GM12878 (cell line): ENCODE data around the gene SLC37A1. TPM values are rescaled to one million over a fixed set of nuclear protein-coding genes. Genes with fewer than 3 reads are reported as not detected.

ENCODE experiments used
- ASH2L ChIP-seq: fragments of 300-600, 200-600 bp; sonication (generic); IDR thresholded peaks from 2 replicates; pipeline ENCODE4 v1.6.1; 2017; ENCODE audit warnings: low read depth, mild to moderate bottlenecking, borderline replicate concordance
- BACH1 ChIP-seq: fragments of 450-650 bp; IDR thresholded peaks from 2 replicates; pipeline ENCODE4 v1.6.1; 2017; ENCODE audit warnings: mild to moderate bottlenecking, borderline replicate concordance
- BMI1 ChIP-seq: fragments of 450-650 bp; IDR thresholded peaks from 2 replicates; pipeline ENCODE4 v1.6.1; 2016; ENCODE audit warnings: mild to moderate bottlenecking, moderate library complexity, borderline replicate concordance
- BRCA1 ChIP-seq: IDR thresholded peaks from 2 replicates; pipeline ENCODE4 v1.6.1; 2011; ENCODE audit warnings: low read depth, low read length, improper control_type of control experiment
- CBX5 ChIP-seq: sonication (generic); IDR thresholded peaks from 2 replicates; pipeline ENCODE4 v1.6.1; 2016; ENCODE audit warnings: low read depth, moderate library complexity, mild to moderate bottlenecking, inconsistent platforms
- CHD1 ChIP-seq: IDR thresholded peaks from 2 replicates; pipeline ENCODE4 v1.6.1; 2012; ENCODE audit warnings: low read depth, low read length, improper control_type of control experiment
- CREB1 ChIP-seq: IDR thresholded peaks from 2 replicates; pipeline ENCODE4 v1.6.1; 2012; ENCODE audit warnings: low read depth, mild to moderate bottlenecking, inconsistent platforms
- MEF2B ChIP-seq: fragments of 450-650 bp; IDR thresholded peaks from 2 replicates; pipeline ENCODE4 v1.6.1; 2018; ENCODE audit warnings: mild to moderate bottlenecking, moderate library complexity; ENCODE audit not compliant: partially characterized antibody, poor library complexity, severe bottlenecking
- MXI1 ChIP-seq: fragments of 150-350 bp; IDR thresholded peaks from 2 replicates; pipeline ENCODE4 v1.6.1; 2011; ENCODE audit warnings: low read depth, mild to moderate bottlenecking, inconsistent platforms, low read length, improper control_type of control experiment
- PAX5 ChIP-seq: IDR thresholded peaks from 2 replicates; pipeline ENCODE4 v1.6.1; 2011; ENCODE audit warnings: low read depth, low read length, borderline replicate concordance
- PAX8 ChIP-seq: fragments of 450-650 bp; IDR thresholded peaks from 2 replicates; pipeline ENCODE4 v1.6.1; 2017; ENCODE audit warnings: mild to moderate bottlenecking, moderate library complexity
- PML ChIP-seq: IDR thresholded peaks from 2 replicates; pipeline ENCODE4 v1.6.1; 2012; ENCODE audit warnings: low read length, inconsistent platforms
- RFX5 ChIP-seq: IDR thresholded peaks from 2 replicates; pipeline ENCODE4 v1.6.1; 2011; ENCODE audit warnings: low read depth, low read length, improper control_type of control experiment
- SIX5 ChIP-seq: IDR thresholded peaks from 2 replicates; pipeline ENCODE4 v1.6.1; 2011; ENCODE audit warnings: mild to moderate bottlenecking, low read depth, low read length, moderate library complexity; ENCODE audit not compliant: severe bottlenecking
- TARDBP ChIP-seq: IDR thresholded peaks from 2 replicates; pipeline ENCODE4 v1.6.1; 2016; ENCODE audit warnings: borderline replicate concordance
- TBL1XR1 ChIP-seq: IDR thresholded peaks from 2 replicates; pipeline ENCODE4 v1.6.1; 2012; ENCODE audit warnings: low read depth, low read length, improper control_type of control experiment
- WRNIP1 ChIP-seq: IDR thresholded peaks from 2 replicates; pipeline ENCODE4 v1.6.1; 2011; ENCODE audit warnings: low read depth, low read length, improper control_type of control experiment, borderline replicate concordance
- ZNF274 ChIP-seq: IDR thresholded peaks from one replicate; pipeline ENCODE4 v1.8.0; 2011; ENCODE audit not compliant: insufficient read length, insufficient read depth
- ZNF384 ChIP-seq: IDR thresholded peaks from 2 replicates; pipeline ENCODE4 v1.6.1; 2012; ENCODE audit warnings: low read depth, mild to moderate bottlenecking, low read length, improper control_type of control experiment, borderline replicate concordance
- ZZZ3 ChIP-seq: IDR thresholded peaks from 2 replicates; pipeline ENCODE4 v1.6.1; 2011; ENCODE audit warnings: low read depth; ENCODE audit not compliant: control insufficient read depth, insufficient read length
- polyA plus RNA-seq, 11 experiments: library from polyadenylated mRNA; depleted of rRNA in 4 of 11; unstranded in 6 of 11; stranded (reverse) in 5 of 11; fragments of >200 nt; fragmentation: Nextera tagmentation in 4 of 11; fragmentation: Illumina TruSeq in 1 of 11; extraction: Ambion mirVana in 4 of 11; extraction: Trizol in 1 of 11; gene quantifications; 1 replicate in 1 of 11; 2 replicates in 10 of 11; pipeline versions ENCODE4 v1.2.1 to v1.2.3, GENCODE V29; 2011 to 2016; ENCODE audit warnings: inconsistent platforms in 2 of 11, missing spikeins in 2 of 11, low read depth in 1 of 11
- total RNA-seq, 4 experiments: library from RNA; depleted of rRNA in 3 of 4; stranded (reverse); fragments of >200 nt in 3 of 4; fragmentation: Illumina TruSeq in 1 of 4; extraction: Trizol in 1 of 4; gene quantifications; 2 replicates each; pipeline versions ENCODE4 v1.2.1 to v1.2.3, GENCODE V29; 2013 to 2021
- TF ChIP-seq, protein P1 (sequence below): fragments of 450-650 bp; IDR thresholded peaks from 2 replicates; pipeline ENCODE4 v1.6.1; 2017; ENCODE audit warnings: low read depth, mild to moderate bottlenecking, moderate library complexity
- TF ChIP-seq, protein P2 (sequence below): fragments of 450-650 bp; IDR thresholded peaks from 2 replicates; pipeline ENCODE4 v1.6.1; 2018; ENCODE audit warnings: mild to moderate bottlenecking, low read depth, moderate library complexity; ENCODE audit not compliant: partially characterized antibody
- TF ChIP-seq, protein P3 (sequence below): fragments of 450-650 bp; IDR thresholded peaks from 2 replicates; pipeline ENCODE4 v1.6.1; 2016; ENCODE audit warnings: mild to moderate bottlenecking, moderate library complexity, borderline replicate concordance

SLC37A1 gene
- total and polyA plus RNA-seq, 10 of the 15 experiments (the other 5 are each of a cell fraction or from before 2014, with no cell fraction given), result 1.1 to 35.5 (median 24.4) TPM

DNA sequence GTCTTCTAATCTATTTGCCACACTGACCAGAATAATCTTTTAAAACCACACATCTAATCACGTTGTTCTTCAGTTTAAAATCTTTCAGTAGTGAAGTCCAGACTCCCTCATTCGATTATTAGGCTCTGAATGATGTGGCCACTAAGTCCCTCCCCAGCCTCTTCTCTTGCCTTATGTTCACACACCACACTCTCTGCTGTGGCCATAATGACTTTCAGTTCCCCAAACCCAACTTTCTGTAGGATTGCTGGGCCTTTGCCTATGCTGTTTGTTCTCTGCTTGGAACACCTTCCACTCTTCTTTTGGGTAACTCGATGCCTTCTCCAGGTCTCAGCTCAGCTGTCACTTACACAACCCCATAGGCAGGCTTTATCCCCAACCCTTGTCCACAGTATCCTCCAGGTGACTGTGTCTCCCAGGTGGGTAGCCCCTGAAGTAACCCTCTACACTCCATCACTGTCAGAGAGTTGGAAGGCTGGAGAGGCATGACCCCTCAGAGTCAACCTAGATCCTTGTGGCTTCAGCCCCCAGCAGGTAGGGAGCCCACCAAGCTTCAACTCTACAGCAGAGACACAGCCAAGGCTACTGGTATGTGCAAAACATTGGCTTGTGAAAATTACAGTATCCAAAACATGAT lies 8.4 kb upstream of the SLC37A1 start (continued):
- TF ChIP-seq, protein P1, sequence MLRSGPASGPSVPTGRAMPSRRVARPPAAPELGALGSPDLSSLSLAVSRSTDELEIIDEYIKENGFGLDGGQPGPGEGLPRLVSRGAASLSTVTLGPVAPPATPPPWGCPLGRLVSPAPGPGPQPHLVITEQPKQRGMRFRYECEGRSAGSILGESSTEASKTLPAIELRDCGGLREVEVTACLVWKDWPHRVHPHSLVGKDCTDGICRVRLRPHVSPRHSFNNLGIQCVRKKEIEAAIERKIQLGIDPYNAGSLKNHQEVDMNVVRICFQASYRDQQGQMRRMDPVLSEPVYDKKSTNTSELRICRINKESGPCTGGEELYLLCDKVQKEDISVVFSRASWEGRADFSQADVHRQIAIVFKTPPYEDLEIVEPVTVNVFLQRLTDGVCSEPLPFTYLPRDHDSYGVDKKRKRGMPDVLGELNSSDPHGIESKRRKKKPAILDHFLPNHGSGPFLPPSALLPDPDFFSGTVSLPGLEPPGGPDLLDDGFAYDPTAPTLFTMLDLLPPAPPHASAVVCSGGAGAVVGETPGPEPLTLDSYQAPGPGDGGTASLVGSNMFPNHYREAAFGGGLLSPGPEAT, result peak; percentile 82; the same call in 1 of the 2 replicates
- TF ChIP-seq TARDBP (no peak), CBX5 (no peak), WRNIP1 (no peak), ASH2L (no peak), SIX5 (no peak), PAX5 (peak; percentile 71; the same call in 1 of the 2 replicates), BACH1 (peak; percentile 87; the same call in 1 of the 2 replicates), PML (no peak), MXI1 (no peak), BRCA1 (no peak), ZNF274 (no peak), RFX5 (no peak), MEF2B (no peak), PAX8 (no peak), ZZZ3 (no peak), BMI1 (no peak), ZNF384 (no peak), CREB1 (peak; percentile 49; the same call in 1 of the 2 replicates), TBL1XR1 (0 out of 2 replicates have a peak, but pooled peaks have one; percentile 52), CHD1 (no peak)
- TF ChIP-seq, protein P2, sequence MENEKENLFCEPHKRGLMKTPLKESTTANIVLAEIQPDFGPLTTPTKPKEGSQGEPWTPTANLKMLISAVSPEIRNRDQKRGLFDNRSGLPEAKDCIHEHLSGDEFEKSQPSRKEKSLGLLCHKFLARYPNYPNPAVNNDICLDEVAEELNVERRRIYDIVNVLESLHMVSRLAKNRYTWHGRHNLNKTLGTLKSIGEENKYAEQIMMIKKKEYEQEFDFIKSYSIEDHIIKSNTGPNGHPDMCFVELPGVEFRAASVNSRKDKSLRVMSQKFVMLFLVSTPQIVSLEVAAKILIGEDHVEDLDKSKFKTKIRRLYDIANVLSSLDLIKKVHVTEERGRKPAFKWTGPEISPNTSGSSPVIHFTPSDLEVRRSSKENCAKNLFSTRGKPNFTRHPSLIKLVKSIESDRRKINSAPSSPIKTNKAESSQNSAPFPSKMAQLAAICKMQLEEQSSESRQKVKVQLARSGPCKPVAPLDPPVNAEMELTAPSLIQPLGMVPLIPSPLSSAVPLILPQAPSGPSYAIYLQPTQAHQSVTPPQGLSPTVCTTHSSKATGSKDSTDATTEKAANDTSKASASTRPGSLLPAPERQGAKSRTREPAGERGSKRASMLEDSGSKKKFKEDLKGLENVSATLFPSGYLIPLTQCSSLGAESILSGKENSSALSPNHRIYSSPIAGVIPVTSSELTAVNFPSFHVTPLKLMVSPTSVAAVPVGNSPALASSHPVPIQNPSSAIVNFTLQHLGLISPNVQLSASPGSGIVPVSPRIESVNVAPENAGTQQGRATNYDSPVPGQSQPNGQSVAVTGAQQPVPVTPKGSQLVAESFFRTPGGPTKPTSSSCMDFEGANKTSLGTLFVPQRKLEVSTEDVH, result no peak
- TF ChIP-seq, protein P3, sequence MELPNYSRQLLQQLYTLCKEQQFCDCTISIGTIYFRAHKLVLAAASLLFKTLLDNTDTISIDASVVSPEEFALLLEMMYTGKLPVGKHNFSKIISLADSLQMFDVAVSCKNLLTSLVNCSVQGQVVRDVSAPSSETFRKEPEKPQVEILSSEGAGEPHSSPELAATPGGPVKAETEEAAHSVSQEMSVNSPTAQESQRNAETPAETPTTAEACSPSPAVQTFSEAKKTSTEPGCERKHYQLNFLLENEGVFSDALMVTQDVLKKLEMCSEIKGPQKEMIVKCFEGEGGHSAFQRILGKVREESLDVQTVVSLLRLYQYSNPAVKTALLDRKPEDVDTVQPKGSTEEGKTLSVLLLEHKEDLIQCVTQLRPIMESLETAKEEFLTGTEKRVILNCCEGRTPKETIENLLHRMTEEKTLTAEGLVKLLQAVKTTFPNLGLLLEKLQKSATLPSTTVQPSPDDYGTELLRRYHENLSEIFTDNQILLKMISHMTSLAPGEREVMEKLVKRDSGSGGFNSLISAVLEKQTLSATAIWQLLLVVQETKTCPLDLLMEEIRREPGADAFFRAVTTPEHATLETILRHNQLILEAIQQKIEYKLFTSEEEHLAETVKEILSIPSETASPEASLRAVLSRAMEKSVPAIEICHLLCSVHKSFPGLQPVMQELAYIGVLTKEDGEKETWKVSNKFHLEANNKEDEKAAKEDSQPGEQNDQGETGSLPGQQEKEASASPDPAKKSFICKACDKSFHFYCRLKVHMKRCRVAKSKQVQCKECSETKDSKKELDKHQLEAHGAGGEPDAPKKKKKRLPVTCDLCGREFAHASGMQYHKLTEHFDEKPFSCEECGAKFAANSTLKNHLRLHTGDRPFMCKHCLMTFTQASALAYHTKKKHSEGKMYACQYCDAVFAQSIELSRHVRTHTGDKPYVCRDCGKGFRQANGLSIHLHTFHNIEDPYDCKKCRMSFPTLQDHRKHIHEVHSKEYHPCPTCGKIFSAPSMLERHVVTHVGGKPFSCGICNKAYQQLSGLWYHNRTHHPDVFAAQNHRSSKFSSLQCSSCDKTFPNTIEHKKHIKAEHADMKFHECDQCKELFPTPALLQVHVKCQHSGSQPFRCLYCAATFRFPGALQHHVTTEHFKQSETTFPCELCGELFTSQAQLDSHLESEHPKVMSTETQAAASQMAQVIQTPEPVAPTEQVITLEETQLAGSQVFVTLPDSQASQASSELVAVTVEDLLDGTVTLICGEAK, result no peak
